ENCODE results near the gene INSR.

GRCh38 chr19:7228935-7229541 is 65.2 kb downstream of the INSR start:
- no peak for TF ChIP-seq EZH2phosphoT487 (IDR thresholded peaks at IDR 0.05; ENCODE audit: insufficient read depth, low read depth)
- TF ChIP-seq EZH2 (IDR thresholded peaks at IDR 0.05; ENCODE audit: insufficient read depth, poor library complexity, severe bottlenecking) = no peak
